NCI-H2107 treated with DMSO at 0.1 percent for 48 hours (cell line): ENCODE measurements around the gene SDF2L1.
"Not testable (repeated sequence)": the region's sequence is repeated elsewhere in the genome, so short reads cannot be mapped to it uniquely, and the experiment has no call there.

Source experiments
- DNase-seq: peaks from one replicate; lab custom pipeline; 2025; ENCODE audit not compliant: unreplicated experiment; lab: John Stamatoyannopoulos, UW

The SDF2L1 gene

GRCh38 chr22:21660904-21661303 lies 18.8 kb downstream of the SDF2L1 start:
- no peak for DNase-seq

- no peak for DNase-seq
Observed at GRCh38 chr22:21661991-21662390, 19.9 kb downstream of the SDF2L1 start.

GRCh38 chr22:21663738-21664137 lies 21.6 kb downstream of the SDF2L1 start:
- no peak for DNase-seq

DNA sequence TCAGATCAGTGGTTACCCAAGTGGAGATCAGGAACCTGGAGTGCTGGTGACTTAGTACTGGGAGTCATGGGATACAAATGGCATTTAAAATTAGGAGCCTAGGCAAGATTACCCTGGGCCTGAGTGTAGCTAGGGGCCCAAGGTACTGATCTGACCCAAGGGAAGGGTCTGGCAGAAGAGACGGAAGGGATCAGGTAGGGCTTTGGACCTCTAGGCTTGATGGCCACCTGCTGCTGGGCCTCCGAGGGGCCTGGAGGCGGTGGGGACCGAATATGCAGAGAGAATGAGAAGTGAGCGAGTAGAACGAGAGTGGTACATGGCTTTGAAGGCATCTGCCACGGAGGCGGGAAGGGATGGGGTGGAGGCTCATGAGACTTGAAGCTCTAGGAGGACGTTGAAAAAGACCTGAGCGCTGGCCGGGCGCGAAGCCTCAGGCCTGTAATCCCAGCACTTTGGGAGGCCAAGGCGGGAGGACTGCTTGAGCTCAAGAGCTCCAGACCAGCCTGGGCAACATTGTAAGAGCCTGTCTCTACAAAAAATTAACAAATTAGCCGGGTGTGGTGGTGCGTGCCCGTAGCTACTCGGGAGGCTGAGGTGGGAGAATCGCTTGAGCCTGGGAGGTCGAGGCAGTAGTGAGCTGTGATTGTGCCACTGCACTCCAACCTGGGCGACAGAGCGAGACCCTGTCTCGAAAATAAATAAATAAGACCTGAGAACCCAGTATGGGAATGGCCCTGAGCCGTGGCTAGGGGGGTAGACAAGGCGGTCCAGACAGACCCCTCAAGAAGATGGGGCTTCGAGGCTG lies 23.1 kb downstream of the SDF2L1 start:
- DNase-seq: no peak

- DNase-seq: no peak
Observed at GRCh38 chr22:21666786-21667185, 24.7 kb downstream of the SDF2L1 start.

DNA sequence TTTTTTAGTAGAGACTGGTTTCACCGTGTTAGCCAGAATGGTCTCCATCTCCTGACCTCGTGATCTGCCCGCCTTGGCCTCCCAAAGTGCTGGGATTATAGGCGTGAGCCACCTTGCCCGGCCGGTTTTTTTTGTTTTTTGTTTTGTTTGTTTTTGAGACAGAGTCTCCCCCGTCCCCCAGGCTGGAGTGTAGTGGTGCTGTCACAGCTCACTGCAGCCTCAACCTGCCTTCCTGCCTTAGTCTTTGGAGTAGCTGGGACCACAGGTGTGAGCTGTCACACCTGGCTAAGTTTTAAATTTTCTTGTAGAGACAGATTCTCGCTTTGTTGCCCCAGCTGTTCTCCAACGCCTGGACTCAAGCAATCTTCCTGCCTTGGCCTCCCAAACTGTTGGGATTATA lies 26.9 kb downstream of the SDF2L1 start:
- no peak for DNase-seq

- DNase-seq: no peak
Observed at GRCh38 chr22:21672107-21672629, 30.1 kb downstream of the SDF2L1 start.

- no peak for DNase-seq
Observed at GRCh38 chr22:21673534-21674321, 31.6 kb downstream of the SDF2L1 start.

- DNase-seq: no peak
Observed at GRCh38 chr22:21674638-21675245, 32.6 kb downstream of the SDF2L1 start.

DNA sequence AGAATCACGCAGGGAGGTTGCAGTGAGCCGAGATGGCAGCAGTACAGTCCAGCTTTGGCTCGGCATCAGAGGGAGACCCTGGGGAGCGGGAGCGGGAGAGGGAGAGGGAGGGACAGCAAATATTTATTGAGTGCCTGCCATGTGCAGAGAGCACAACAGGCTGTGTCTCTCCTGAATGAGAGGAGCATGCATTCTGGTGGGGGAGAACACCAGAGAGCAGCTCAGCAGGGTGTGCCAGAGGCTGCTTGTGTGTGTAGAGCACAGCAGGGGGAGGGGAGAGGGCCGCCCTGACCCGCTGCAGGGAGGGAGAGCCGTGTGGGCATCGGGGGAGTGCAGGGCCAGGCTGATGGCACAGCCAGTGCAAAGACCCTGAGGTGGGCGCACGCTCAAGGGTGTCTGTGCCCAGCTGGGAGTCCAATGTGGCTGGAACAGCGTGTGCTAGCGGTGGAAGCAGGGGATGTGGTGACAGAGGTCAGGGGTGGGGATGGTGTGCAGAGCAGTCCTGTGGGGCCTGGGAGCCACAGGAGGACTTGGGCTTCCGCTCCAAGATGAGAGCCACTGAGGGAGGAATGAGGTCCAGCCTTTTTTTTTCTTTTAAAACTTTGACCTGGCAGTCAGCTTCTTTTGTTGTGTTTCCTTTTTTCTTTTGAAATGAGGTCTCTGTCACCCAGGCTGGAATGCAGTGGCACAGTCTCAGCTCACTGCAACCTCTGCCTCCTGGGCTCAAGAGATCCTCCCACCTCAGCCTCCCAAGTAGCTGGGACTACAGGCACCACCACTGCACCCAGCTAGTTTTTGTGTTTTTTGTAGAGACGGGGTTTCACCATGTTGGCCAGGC lies 35.7 kb downstream of the SDF2L1 start:
- DNase-seq: no peak

DNA sequence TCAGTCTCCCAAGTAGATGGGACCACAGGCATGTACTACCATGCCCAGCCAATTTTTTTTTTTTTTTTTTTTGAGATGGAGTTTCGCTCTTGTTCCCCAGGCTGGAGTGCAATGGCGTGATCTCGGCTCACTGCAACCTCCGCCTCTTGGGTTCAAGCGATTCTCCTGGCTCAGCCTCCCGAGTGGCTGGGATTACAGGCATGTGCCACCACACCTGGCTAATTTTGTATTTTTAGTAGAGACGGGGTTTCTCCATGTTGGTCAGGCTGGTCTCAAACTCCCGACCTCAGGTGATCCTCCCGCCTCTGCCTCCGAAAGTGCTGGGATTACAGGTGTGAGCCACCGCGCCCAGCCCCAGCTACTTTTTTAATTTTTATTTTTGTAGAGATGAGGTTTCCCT lies 36.7 kb downstream of the SDF2L1 start:
- DNase-seq: not testable (repeated sequence)

- DNase-seq: no peak
Observed at GRCh38 chr22:21679383-21679782, 37.3 kb downstream of the SDF2L1 start.

GRCh38 chr22:21680830-21681565 lies 38.9 kb downstream of the SDF2L1 start:
- no peak for DNase-seq

DNA sequence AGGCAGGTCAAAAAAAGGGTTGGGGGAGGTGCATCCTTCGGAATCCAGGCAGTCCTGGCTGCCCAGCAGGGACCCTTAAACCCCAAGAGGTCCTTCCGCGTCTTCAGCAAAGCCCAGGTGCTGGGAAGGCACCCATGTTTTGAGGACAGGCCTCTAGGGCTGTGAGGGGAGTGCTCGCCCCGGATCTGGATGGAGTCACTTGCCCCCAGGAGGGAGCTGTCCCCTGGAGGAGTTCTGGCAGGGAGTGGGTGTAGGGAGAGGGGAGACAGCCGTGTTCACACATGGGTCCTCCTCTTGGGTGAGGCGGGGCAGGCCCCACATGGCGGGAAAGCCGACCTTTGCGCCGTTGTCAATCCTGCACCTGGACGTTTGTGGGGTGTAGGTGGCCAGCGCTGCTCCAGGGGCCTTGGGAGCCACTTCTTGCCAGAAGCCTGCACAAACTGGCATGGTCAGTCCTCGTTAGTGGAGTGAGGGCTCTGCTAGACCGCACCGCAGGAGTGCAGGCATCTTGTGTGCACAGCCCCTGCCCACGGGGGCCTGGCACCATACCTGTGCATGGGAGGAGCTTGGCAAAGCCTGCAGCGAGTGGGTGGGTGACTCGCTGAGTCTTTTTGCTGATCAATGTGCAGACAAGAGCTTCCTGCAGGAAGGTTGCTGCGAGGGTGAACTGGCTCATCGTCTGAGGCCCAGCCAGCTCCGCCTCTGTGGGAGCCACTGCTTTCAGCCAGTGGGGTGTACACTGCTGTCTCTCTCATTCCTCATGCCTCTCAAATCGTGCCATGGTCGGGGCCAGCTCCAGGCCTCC lies 39.7 kb downstream of the SDF2L1 start:
- DNase-seq: no peak

DNA sequence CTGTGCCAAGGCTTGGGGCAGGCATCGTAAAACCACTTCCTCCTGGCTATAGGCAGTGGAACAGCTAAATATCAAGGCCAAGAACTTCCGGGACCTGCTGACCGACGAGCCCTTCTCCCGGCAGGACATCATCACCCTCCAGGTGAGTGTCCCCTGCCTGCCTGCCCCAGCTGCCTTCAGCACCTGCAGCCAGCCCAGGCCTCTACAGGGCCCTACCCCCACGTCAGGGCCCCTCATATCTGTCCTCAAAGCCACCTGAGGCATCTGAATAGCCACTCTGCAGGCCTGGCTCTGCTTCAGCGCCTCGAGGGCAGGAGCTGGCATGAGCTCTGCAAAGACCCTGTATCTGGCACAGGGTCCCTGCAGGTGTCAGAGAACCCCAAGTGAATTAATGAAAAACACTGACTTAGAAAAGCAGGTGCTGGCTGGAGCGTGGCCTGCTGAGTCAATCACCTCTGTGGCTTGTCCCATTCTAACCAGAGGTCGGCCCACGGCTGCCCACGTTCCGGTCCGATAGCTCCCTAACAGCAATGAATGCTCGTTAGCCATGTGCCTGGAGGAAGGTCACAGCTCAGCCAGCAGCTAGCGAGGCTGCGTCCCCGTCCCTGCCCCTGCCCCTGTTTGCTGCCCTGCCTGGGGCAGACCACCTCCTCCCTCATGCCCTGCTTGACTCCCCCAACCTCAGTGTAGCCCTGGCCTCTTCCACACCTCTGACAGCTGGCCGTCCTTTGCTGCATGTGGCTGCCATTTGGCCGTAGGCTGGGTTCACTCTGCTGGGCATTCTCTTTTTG lies 40.5 kb downstream of the SDF2L1 start:
- DNase-seq: no peak

- DNase-seq: no peak
Observed at GRCh38 chr22:21683401-21683811, 41.3 kb downstream of the SDF2L1 start.

- DNase-seq: no peak
Observed at GRCh38 chr22:21684492-21685163, 42.5 kb downstream of the SDF2L1 start.

GRCh38 chr22:21685164-21685513 lies 43.0 kb downstream of the SDF2L1 start:
- no peak for DNase-seq
